Suprapubic skin (tissue), 4 donors: ENCODE results near the gene ZNF629. TPM values are rescaled to one million over a fixed set of nuclear protein-coding genes. Genes with fewer than 3 reads are reported as not detected.

Source experiments
- DNase-seq, 2 donors: peaks; one replicate each; pipeline ENCODE4 v3.0.0-alpha.2; 2019; ENCODE audit warnings: low spot score in 2 of 2
- H3K27ac ChIP-seq: fragments of 200-600 bp; sonication (generic); one replicate; pipeline ENCODE4 v1.5.1; 2019
- H3K27me3 ChIP-seq: fragments of 200-600 bp; sonication (generic); one replicate; pipeline ENCODE4 v1.5.1; 2019
- H3K36me3 ChIP-seq: fragments of 200-600 bp; sonication (generic); one replicate; pipeline ENCODE4 v1.5.1; 2019
- H3K4me1 ChIP-seq: fragments of 200-600 bp; sonication (generic); one replicate; pipeline ENCODE4 v1.5.1; 2019
- H3K4me3 ChIP-seq: fragments of 200-600 bp; sonication (generic); one replicate; pipeline ENCODE4 v1.5.1; 2019; ENCODE audit warnings: mild to moderate bottlenecking
- H3K9me3 ChIP-seq: fragments of 200-600 bp; sonication (generic); one replicate; pipeline ENCODE4 v1.5.1; 2019
- CTCF ChIP-seq, 2 donors: fragments of 200-600 bp in 1 of 2; fragments of 450-650 bp in 1 of 2; sonication (generic) in 1 of 2; IDR thresholded peaks; one replicate each; pipeline ENCODE4 v1.5.1; 2016 to 2019; ENCODE audit warnings: antibody characterized with exemption in 2 of 2, mild to moderate bottlenecking in 1 of 2, moderate library complexity in 1 of 2
- EP300 ChIP-seq: sonication (generic); formaldehyde crosslinking; IDR thresholded peaks from one replicate; pipeline ENCODE4 v1.6.1; 2017; ENCODE audit warnings: antibody characterized with exemption
- POLR2A ChIP-seq, 2 donors: fragments of 450-650 bp; IDR thresholded peaks; one replicate each; pipeline ENCODE4 v1.6.1; 2017; ENCODE audit warnings: antibody characterized with exemption in 2 of 2, mild to moderate bottlenecking in 2 of 2, moderate library complexity in 2 of 2
- POLR2AphosphoS5 ChIP-seq, 3 donors: sonication (generic); formaldehyde crosslinking; IDR thresholded peaks; one replicate each; pipeline ENCODE4 v1.6.1; 2017; ENCODE audit warnings: antibody characterized with exemption in 3 of 3
- WGBS: methylation state at CpG from one replicate; pipeline ENCODE4 v1.1.5; 2018; 5-methylcytosine and 5-hydroxymethylcytosine counted together
- total RNA-seq, 4 donors: library from RNA; depleted of rRNA; stranded (reverse); fragments of >200 nt; gene quantifications; one replicate each; pipeline ENCODE4 v1.1.0, GENCODE V29; 2016

ZNF629 gene
- total RNA-seq, 4 donors from 2014 or later = 11.5 to 22.9 (median 16.1) TPM

DNA sequence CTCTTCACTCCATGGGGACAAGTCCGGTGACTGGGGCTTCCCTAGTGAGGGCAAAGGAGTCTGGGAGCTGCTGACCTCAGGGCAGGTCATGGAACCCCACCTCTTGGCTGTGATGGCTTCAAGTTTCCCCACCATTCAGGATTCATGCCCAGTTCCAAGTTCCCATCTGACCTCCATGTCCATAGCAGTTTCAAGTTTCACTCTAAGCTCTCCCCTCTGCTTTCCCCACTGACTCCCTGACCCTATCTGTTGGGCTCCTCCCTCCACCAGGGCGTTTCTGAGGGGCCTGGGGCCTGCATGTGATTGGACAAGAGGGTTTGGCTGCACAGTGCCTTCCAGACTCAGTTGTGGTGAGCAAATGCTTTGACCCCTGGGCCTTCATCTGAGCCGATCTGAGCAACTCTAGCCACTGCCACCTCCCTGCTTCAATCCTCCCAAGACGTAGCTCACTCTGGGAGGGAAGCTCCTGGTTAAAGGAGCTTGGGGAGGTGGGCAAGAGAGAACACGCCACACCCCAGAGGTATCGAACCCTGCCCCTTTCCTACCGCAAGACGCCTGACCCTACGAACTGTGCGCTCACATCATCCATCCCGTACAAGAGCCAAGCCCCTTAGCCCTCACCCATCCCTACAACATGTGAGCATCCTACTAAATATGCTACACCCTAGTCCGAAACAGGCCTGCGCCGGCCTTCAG, 8.3 kb downstream of the ZNF629 start:
- Histone ChIP-seq H3K4me1 (peaks cover 30% of the 10 kb centered on the region), H3K27me3 (no peaks in the 10 kb centered on the region), H3K36me3 (peaks cover 41% of the 10 kb centered on the region), H3K27ac (no peak overlapping the region), H3K4me3 (no peak overlapping the region), H3K9me3 (no peaks in the 10 kb centered on the region)
- no peak for DNase-seq
- TF ChIP-seq EP300 = no peak
- no peak for TF ChIP-seq POLR2AphosphoS5 (IDR thresholded peaks at IDR 0.05)
- no peak for TF ChIP-seq POLR2A (IDR thresholded peaks at IDR 0.05)
- no peak for TF ChIP-seq CTCF (IDR thresholded peaks at IDR 0.05)
- WGBS = 75% methylated on average over 7 of the region's 14 CpGs

DNA sequence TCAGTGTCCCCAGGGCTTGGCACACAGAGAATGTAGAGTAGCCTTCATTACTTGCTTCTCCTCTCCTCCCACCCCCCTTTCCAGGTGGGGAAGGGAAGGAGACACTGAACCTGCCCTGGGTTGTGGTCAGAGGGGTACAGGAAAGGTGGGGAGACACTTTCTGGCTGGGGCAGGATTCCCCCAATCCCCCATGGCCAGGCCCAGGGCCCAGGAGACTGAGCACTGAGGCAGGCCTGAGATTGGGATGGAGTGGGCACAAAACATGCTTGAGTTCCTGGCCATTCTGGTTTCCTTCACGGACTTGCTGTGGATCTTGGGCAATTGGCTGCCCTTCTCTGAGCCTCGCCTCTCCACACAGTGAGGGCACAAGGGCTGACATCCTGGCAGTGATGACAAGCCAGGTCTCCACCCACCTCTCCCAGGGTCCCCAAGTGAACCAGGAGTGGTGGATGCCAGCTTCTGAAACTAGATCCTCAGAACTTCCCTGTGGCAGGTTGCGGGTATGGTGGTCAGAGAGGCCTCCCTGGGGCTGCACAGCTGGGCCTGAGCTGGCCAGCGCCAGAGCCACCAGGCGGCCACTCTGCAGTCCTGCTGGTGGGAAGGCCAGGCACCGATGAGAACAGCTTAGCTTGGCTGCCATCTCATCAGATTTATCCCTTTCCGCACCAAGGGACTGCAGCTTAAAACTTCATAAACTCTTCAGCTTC, 9.3 kb downstream of the ZNF629 start:
- Histone ChIP-seq H3K4me1 (peaks cover 30% of the 10 kb centered on the region), H3K4me3 (no peak overlapping the region), H3K27me3 (no peaks in the 10 kb centered on the region), H3K36me3 (peaks cover 41% of the 10 kb centered on the region), H3K27ac (no peak overlapping the region), H3K9me3 (no peaks in the 10 kb centered on the region)
- 92% methylated on average over 6 of the region's 7 CpGs for WGBS
- DNase-seq = no peak
- TF ChIP-seq CTCF (IDR thresholded peaks at IDR 0.05) = no peak
- no peak for TF ChIP-seq POLR2A (IDR thresholded peaks at IDR 0.05)
- TF ChIP-seq POLR2AphosphoS5 (IDR thresholded peaks at IDR 0.05) = no peak
- no peak for TF ChIP-seq EP300

DNA sequence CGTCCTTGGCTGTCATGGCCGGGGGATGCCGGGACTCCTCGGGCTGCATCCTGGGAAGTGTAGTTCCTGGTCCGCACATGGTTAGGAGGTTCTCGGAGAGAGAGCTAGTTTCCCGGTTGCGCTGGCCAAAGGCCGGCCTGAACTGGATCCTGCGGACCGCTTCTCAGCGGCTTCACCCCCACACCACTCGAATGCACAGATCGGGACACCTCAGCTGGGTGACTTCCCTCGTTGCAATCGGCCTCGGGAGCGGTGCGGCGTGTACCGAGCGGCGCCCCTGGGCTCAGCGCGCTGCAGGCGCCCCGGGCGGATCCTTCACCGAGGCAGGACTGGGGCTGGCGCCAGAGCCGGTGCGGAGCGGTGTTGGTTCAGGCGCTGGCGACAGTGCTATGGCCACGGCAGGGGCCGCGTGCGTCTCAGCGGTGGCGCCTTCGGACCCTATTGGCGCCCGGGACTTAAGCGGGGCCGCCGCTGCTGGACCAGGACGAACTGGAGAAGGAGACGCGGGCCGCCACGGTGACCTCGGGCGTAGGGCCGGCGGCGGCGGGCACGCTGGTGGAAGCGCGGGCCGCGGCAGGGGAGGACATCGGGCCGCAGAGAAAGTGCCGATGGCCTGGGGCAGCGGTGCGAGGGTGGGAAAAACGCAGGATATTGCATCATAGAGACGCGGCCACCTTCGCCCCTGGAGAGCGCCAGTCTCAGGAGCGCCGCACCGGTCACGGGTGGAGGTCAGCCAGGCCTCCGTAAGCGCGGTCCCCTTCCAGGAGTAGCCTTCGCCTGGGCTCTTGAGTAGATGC, 11.4 kb downstream of the ZNF629 start:
- DNase-seq = peak; percentile 87 to 93
- Histone ChIP-seq H3K9me3 (no peaks in the 10 kb centered on the region), H3K27ac (peak overlapping the region; percentile 53), H3K36me3 (peaks cover 49% of the 10 kb centered on the region), H3K27me3 (no peaks in the 10 kb centered on the region), H3K4me1 (peaks cover 30% of the 10 kb centered on the region), H3K4me3 (peak overlapping the region; percentile 63)
- WGBS = 0% methylated on average over 11 of the region's 81 CpGs
- TF ChIP-seq POLR2AphosphoS5 (IDR thresholded peaks at IDR 0.05) (peak in 2 of 3 donors; percentile 16 to 53), EP300 (no peak)

DNA sequence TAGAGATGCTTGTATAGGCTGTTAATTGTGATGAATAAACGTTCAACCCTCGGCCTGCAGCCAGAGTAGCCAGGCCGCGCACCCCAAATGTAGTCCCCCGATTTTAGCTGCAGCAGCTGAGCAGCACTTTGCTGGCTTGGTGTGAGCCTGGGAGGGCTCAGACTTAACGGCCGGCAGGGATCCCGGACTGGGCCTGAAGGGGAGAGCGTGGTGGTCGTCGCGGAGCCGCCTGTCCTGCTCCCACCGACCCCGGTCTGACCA, 11.9 kb downstream of the ZNF629 start:
- H3K36me3 ChIP-seq = peaks cover 49% of the 10 kb centered on the region
- no peak for DNase-seq
- peaks cover 30% of the 10 kb centered on the region for H3K4me1 ChIP-seq
- 13% methylated on average over 3 of the region's 15 CpGs for WGBS
- H3K27ac ChIP-seq = peak overlapping the region; percentile 53
- H3K27me3 ChIP-seq = no peaks in the 10 kb centered on the region
- peak overlapping the region; percentile 63 for H3K4me3 ChIP-seq
- H3K9me3 ChIP-seq = no peaks in the 10 kb centered on the region
- TF ChIP-seq POLR2A (IDR thresholded peaks at IDR 0.05) = no peak
- TF ChIP-seq EP300 = no peak
- TF ChIP-seq POLR2AphosphoS5 (IDR thresholded peaks at IDR 0.05) = no peak
- TF ChIP-seq CTCF (IDR thresholded peaks at IDR 0.05) = no peak

- H3K4me3 ChIP-seq = peak overlapping the region; percentile 63
- WGBS = 25% methylated on average over 5 of the region's 8 CpGs
- H3K27ac ChIP-seq = peak overlapping the region; percentile 53
- DNase-seq = no peak
- H3K9me3 ChIP-seq = no peaks in the 10 kb centered on the region
- H3K4me1 ChIP-seq = peaks cover 30% of the 10 kb centered on the region
- no peak for TF ChIP-seq EP300
- no peaks in the 10 kb centered on the region for H3K27me3 ChIP-seq
- peaks cover 50% of the 10 kb centered on the region for H3K36me3 ChIP-seq
Observed at GRCh38 chr16:30774367-30775130, 12.5 kb downstream of the ZNF629 start.
